Kidney (tissue), 14 donors: ENCODE measurements around the gene HMG20A. TPM values are rescaled to one million over a fixed set of nuclear protein-coding genes. Genes with fewer than 3 reads are reported as not detected.

ENCODE experiments used
- DNase-seq, 5 donors: peaks; one replicate each; pipeline ENCODE4 v3.0.0-alpha.2; 2013 to 2020
- FAIRE-seq: peaks from 2 replicates; lab custom pipeline; 2012; peaks lifted over from hg19 to GRCh38; lab: Jason Lieb, UNC
- H3K27ac ChIP-seq, 2 donors: one replicate each; pipeline ENCODE4 v1.7.0; 2013; ENCODE audit warnings: low read depth in 2 of 2, low read length in 2 of 2, inconsistent platforms in 1 of 2
- H3K27me3 ChIP-seq: one replicate; pipeline ENCODE4 v1.7.1; 2013; ENCODE audit warnings: low read length, inconsistent platforms; ENCODE audit not compliant: control insufficient read depth, insufficient read depth
- H3K36me3 ChIP-seq, 3 donors: one replicate each; pipeline versions ENCODE4 v1.7.0 to v1.7.1; 2013; ENCODE audit warnings: low read length in 3 of 3, control low read depth in 1 of 3, inconsistent platforms in 1 of 3; ENCODE audit not compliant: insufficient read depth in 3 of 3, control insufficient read depth in 2 of 3
- H3K4me1 ChIP-seq, 3 donors: one replicate each; pipeline versions ENCODE4 v1.7.0 to v1.7.1; 2013; ENCODE audit warnings: low read length in 3 of 3, inconsistent platforms in 1 of 3, low read depth in 1 of 3; ENCODE audit not compliant: control insufficient read depth in 2 of 3, insufficient read depth in 2 of 3
- H3K4me3 ChIP-seq, 3 donors: one replicate each; pipeline versions ENCODE4 v1.7.0 to v1.8.1; 2013; ENCODE audit warnings: low read length in 3 of 3, control low read depth in 1 of 3, inconsistent platforms in 1 of 3
- H3K9ac ChIP-seq, 3 donors: one replicate each; pipeline versions ENCODE4 v1.7.0 to v1.7.1; 2013; ENCODE audit warnings: low read length in 3 of 3, control low read depth in 1 of 3, inconsistent platforms in 1 of 3
- H3K9me3 ChIP-seq, 3 donors: one replicate each; pipeline versions ENCODE4 v1.7.0 to v1.7.1; 2013; ENCODE audit warnings: low read length in 3 of 3, control low read depth in 1 of 3, inconsistent platforms in 1 of 3; ENCODE audit not compliant: control insufficient read depth in 2 of 3, insufficient read depth in 1 of 3
- CTCF ChIP-seq: IDR thresholded peaks from 3 replicates; pipeline ENCODE4 v1.5.1; 2012; ENCODE audit warnings: mild to moderate bottlenecking, moderate library complexity, borderline replicate concordance; ENCODE audit not compliant: insufficient read depth; ENCODE audit errors: extremely low read depth
- intact Hi-C: fragments of 100-400 bp; cut with DNase I; formaldehyde crosslinking; loops from one replicate; pipeline ENCODE4 v1.11.1; 2022
- polyA plus RNA-seq: library from polyadenylated mRNA; stranded (reverse); fragments of 350-450 nt; fragmentation: Illumina TruSeq; extraction: RNeasy Lipid Tissue Mini Kit (QIAGEN cat#74804); gene quantifications from one replicate; pipeline ENCODE4 v1.2.3, GENCODE V29; 2014; ENCODE audit warnings: low read depth, low replicate concordance; ENCODE audit not compliant: insufficient read depth
- total RNA-seq: library from RNA; stranded (reverse); fragmentation: NEBNext Ultra II Directional; extraction: Animal tissue kit (Norgen Biotek cat#: 25700); gene quantifications from one replicate; pipeline ENCODE4 v1.2.1, GENCODE V29; 2021
- donor health status: control.
- donor health status: control.
- donor health status: control.
- donor health status: control.
- donor health status: control.
- donor health status: DM: yes; HTN: yes; CAD: no.
- donor health status: Normal renal cell carcinoma (clear cell type).

The HMG20A gene
- total and polyA plus RNA-seq, 2 donors from 2014 or later = 16.8 to 38.7 TPM

- Histone ChIP-seq H3K36me3 (peaks cover 5 to 23% (median 16%) of the 10 kb centered on the region in 3 donors), H3K9ac (no peak overlapping the region), H3K4me1 (no peaks in the 10 kb centered on the region), H3K4me3 (no peak overlapping the region), H3K27ac (no peak overlapping the region), H3K27me3 (no peaks in the 10 kb centered on the region), H3K9me3 (no peaks in the 10 kb centered on the region)
- intact Hi-C loops = no loop called here
- no peak for DNase-seq
- no peak for FAIRE-seq
- TF ChIP-seq CTCF = no peak
Measured at GRCh38 chr15:77464129-77464865, 43.6 kb downstream of the HMG20A start.

- Histone ChIP-seq H3K9ac (no peak overlapping the region), H3K27me3 (no peaks in the 10 kb centered on the region), H3K4me1 (no peaks in the 10 kb centered on the region), H3K36me3 (peaks cover 8 to 29% (median 22%) of the 10 kb centered on the region in 3 donors), H3K9me3 (no peaks in the 10 kb centered on the region), H3K4me3 (no peak overlapping the region), H3K27ac (no peak overlapping the region)
- DNase-seq (no peak), FAIRE-seq (no peak)
- no peak for TF ChIP-seq CTCF
- intact Hi-C loops = no loop called here
Measured at GRCh38 chr15:77466521-77466920, 45.8 kb downstream of the HMG20A start.

- no peak overlapping the region for H3K27ac ChIP-seq
- FAIRE-seq (no peak), DNase-seq (no peak)
- H3K4me1 ChIP-seq = no peaks in the 10 kb centered on the region
- intact Hi-C loops = no loop called here
- H3K9me3 ChIP-seq = no peaks in the 10 kb centered on the region
- H3K9ac ChIP-seq = no peak overlapping the region
- H3K36me3 ChIP-seq = peaks cover 11 to 32% (median 30%) of the 10 kb centered on the region in 3 donors
- no peak overlapping the region for H3K4me3 ChIP-seq
- no peaks in the 10 kb centered on the region for H3K27me3 ChIP-seq
- no peak for TF ChIP-seq CTCF
Measured at GRCh38 chr15:77468896-77469295, 48.2 kb downstream of the HMG20A start.
